ENCODE measurements around the gene FAM83F.

FAM83F gene

DNA sequence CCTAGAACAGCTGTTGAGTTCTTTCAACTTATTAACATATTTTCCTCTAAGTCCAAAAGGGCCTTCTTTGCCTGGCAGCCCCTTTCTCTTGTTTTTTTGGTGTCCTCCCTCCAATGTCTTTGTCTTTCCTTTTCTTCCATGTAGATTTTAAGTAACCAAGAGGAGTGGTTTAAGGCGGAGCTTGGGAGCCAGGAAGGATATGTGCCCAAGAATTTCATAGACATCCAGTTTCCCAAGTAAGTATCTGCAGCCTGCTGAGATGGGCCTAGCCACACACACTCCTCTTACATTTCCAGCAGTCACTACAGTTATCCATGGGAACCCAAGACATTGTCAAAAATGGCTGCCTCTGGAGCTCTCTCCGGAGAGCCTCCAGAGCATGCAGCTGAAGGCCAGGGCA is 39.1 kb upstream of the FAM83F start:
- no CpG with 5 or more reads among the region's 2 CpGs for WGBS (ENCODE audit: insufficient coverage, insufficient read length)
- no peak for DNase-seq (ENCODE audit: low read depth, low spot score)
- no peaks in the 10 kb centered on the region for H3K27me3 ChIP-seq (ENCODE audit: control insufficient read depth, insufficient read depth, low read length)
- H3K36me3 ChIP-seq (ENCODE audit: control insufficient read depth, insufficient read depth, low read length), result no peaks in the 10 kb centered on the region
- no peak overlapping the region for H3K27ac ChIP-seq (ENCODE audit: low read length)
- no peak overlapping the region for H3K4me3 ChIP-seq (ENCODE audit: low read length)
- H3K4me1 ChIP-seq (ENCODE audit: control insufficient read depth, insufficient read depth, low read length), result peaks cover 4% of the 10 kb centered on the region
- H3K9me3 ChIP-seq (ENCODE audit: control insufficient read depth, insufficient read depth, low read length), result no peaks in the 10 kb centered on the region

DNA sequence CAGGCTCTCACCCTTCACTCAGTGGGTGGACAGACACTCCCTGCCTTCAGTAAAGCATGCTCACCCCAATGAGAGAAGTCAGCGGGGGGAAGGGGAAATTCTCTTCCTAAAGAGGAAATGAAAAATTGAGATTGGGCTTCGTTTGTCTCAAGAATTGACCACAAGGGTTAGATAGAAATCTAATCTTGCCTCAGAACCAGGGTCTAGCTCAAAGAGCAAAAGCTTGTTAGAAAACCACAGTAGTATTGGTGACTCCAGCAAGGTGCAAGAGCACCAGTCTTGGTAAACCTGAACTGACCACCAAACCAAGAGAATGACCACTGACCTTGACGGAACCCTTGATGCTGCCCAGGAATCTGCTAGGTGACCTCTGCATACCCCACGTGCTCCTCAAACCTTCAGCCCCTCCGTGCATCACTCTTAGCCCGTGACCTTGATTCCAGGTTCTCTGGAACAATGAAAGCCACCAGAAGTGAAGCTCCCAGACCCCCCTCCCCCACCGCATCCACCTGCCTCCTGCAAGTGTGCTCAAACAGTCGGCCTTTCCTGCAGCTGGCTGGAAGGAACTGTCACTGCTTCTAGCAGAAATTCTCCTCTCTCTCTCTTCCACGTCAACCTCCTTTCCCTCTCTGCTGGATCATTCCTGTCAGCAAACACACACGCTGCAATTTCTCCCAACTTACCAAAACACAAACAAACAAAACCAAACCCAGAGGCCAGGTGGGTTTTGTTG is 37.7 kb upstream of the FAM83F start:
- 100% methylated on average over 1 of the region's 10 CpGs for whole genome bisulfite sequencing (ENCODE audit: insufficient coverage, insufficient read length)
- Histone ChIP-seq H3K27me3 (ENCODE audit: control insufficient read depth, insufficient read depth, low read length) (no peaks in the 10 kb centered on the region), H3K27ac (ENCODE audit: low read length) (no peak overlapping the region), H3K4me3 (ENCODE audit: low read length) (no peak overlapping the region), H3K9me3 (ENCODE audit: control insufficient read depth, insufficient read depth, low read length) (no peaks in the 10 kb centered on the region), H3K36me3 (ENCODE audit: control insufficient read depth, insufficient read depth, low read length) (no peaks in the 10 kb centered on the region), H3K4me1 (ENCODE audit: control insufficient read depth, insufficient read depth, low read length) (peaks cover 4% of the 10 kb centered on the region)
- no peak for DNase-seq (ENCODE audit: low read depth, low spot score)

DNA sequence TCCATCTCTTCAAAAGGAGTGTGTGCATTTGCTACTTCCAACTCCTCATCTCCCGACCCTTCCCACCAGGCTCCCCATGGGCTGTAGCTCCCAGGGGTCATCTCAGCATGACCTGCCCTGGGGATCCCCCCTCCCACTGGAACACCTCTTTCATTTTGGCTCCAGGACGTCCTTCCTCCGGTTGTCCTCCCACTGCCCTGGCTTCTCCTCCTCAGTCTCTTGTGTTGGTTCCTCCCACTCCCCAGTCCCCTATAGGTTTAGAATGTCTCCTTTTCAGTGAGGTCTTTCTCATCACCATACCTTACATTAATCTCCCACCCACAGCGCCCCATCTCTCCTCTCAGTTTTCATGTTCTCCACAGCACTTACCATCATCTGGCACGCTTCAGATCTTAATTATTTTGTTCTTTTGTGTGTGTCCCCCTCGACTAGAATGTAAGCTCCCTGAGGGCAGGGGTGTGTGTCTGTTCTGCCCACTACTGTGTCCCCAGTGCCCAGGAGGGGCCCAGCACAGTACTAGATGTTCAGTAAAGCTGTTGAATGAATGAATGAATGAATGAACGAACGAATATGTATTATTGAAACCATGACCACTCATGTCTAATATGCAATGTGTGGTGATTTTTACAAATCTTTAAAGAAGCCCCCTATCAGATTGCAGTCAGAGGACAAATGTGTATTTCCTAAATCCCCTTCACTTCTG is 36.6 kb upstream of the FAM83F start:
- DNase-seq (ENCODE audit: low read depth, low spot score), result no peak
- Histone ChIP-seq H3K4me1 (ENCODE audit: control insufficient read depth, insufficient read depth, low read length) (peaks cover 4% of the 10 kb centered on the region), H3K27ac (ENCODE audit: low read length) (no peak overlapping the region), H3K9me3 (ENCODE audit: control insufficient read depth, insufficient read depth, low read length) (no peaks in the 10 kb centered on the region), H3K27me3 (ENCODE audit: control insufficient read depth, insufficient read depth, low read length) (no peaks in the 10 kb centered on the region), H3K4me3 (ENCODE audit: low read length) (no peak overlapping the region), H3K36me3 (ENCODE audit: control insufficient read depth, insufficient read depth, low read length) (no peaks in the 10 kb centered on the region)
- WGBS (ENCODE audit: insufficient coverage, insufficient read length), result 100% methylated on average over 1 of the region's 8 CpGs

DNA sequence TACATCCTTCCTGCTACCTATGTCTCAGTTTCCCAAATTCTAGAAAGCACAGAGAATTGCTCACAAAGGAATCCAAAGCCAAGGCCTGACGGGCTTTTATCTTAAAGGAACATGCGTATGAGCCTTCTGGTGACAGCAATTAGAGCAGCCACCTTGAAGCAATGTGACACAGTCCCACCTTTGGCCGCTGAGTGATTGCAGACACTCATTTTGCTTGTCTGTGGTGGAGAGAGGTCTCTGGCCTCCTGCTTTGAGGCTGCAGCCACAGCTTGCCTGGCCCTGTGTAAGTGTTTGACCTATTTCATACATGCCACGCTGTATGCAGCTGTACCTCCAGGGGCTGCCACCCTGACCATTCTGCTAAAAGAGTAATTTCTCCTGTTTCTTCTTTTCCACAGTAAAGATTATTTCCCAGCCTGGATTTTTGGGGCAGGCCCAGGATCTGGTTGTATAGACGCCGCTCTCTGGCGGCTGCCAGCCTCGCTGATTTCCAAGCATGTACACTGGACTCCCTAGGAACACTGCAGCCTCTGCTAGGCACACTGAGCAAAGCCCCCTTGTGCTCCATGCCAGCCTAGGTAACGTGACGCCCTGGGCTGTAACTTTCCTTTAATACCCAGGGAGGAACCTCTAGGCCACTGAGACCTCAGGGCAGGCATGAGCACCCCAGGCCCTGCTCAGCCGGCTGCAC is 35.7 kb upstream of the FAM83F start:
- Histone ChIP-seq H3K36me3 (ENCODE audit: control insufficient read depth, insufficient read depth, low read length) (no peaks in the 10 kb centered on the region), H3K27me3 (ENCODE audit: control insufficient read depth, insufficient read depth, low read length) (no peaks in the 10 kb centered on the region), H3K4me3 (ENCODE audit: low read length) (no peak overlapping the region), H3K9me3 (ENCODE audit: control insufficient read depth, insufficient read depth, low read length) (no peaks in the 10 kb centered on the region), H3K4me1 (ENCODE audit: control insufficient read depth, insufficient read depth, low read length) (peaks cover 4% of the 10 kb centered on the region), H3K27ac (ENCODE audit: low read length) (no peak overlapping the region)
- WGBS (ENCODE audit: insufficient coverage, insufficient read length), result no CpG with 5 or more reads among the region's 11 CpGs
- DNase-seq (ENCODE audit: low read depth, low spot score), result no peak

DNA sequence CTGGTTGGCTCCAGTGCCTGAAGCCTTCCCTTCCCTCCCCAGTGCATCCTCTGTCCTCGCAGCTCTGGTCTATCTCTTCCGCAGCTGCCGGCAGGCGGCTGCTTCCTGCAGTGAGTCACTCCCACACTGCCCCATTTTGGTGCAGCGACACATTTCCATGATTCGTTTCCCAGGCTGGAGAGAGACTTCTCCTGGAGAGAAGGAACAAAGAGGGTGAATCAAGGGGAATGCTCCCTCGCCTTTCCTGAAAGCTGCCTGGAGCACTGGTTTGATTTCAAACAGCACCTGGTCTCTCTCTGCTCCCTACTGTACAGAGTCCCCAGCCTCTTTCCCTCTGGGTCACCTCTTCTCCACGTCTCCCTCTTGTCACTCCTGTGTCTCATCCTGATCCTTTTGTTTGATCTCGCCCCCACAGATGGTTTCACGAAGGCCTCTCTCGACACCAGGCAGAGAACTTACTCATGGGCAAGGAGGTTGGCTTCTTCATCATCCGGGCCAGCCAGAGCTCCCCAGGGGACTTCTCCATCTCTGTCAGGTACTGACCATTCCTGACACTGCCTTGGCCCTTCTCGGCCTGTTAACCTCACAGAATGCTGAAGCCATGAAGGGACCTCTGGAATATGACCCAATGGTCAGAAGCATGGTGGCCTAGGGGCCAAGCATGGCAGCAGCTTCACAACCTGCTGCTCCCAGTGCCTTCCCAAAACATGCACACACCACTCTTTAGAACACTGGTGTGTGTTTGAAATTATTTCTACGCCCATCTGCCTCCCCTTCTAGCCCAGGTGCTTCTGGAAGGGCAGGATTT is 34.9 kb upstream of the FAM83F start, which contains the start of gene TMA7B:
TMA7B (plus strand) TSS at position 758 of the 808 bp plus-strand sequence. CDS start 3,978 bp downstream, outside the sequence.
- Histone ChIP-seq H3K9me3 (ENCODE audit: control insufficient read depth, insufficient read depth, low read length) (no peaks in the 10 kb centered on the region), H3K4me3 (ENCODE audit: low read length) (no peak within 1 kb of the TSS), H3K36me3 (ENCODE audit: control insufficient read depth, insufficient read depth, low read length) (no peaks in the 10 kb centered on the region), H3K27me3 (ENCODE audit: control insufficient read depth, insufficient read depth, low read length) (no peaks in the 10 kb centered on the region), H3K27ac (ENCODE audit: low read length) (no peak within 1 kb of the TSS), H3K4me1 (ENCODE audit: control insufficient read depth, insufficient read depth, low read length) (peaks cover 4% of the 10 kb centered on the region)
- no CpG with 5 or more reads among the region's 14 CpGs for WGBS (ENCODE audit: insufficient coverage, insufficient read length)
- DNase-seq (ENCODE audit: low read depth, low spot score), result no peak

DNA sequence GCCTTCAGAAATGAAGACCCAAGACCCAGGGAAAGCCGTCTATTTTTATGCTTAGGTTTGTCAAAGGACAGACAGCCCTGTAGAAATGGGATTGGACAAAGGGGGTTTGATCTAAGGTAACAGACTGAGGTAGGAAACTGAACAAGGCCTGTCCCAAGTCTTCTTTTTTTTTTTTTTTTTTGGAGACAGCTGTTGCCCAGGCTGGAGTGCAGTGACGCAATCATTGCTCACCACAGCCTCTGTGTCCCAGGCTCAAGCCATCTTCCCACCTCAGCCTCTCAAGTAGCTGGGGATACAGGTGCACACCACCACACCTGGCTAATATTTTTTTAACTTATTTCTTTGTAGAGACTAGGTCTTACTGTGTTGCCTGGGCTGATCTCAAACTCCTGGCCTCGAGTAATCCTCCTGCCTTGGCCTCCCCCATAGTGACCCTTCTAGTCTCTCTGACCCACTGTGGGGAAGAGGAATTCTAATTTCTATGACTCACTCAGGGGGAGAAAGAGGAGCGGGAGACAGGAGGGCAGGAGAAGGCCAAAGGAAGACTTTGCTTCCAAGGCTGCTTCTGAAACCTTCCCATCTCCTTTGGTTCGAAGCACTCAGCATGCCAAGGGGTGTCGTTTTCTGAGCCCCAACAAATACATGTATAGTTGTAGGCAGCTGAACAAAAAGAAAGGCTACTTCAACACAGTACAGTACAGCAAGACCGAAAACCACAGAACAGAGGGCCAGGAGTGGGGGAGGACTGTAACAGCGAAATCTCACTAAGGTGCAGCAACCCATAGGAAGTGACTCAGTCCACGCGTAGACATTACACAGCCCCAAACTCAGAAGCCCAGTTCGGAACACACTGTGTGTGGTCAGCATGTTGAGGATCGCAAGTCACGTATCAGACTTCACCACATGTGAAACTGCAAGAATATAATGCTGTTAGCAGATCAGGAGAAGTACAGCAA is 33.7 kb upstream of the FAM83F start:
- WGBS (ENCODE audit: insufficient coverage, insufficient read length), result no CpG with 5 or more reads among the region's 13 CpGs
- no peaks in the 10 kb centered on the region for H3K9me3 ChIP-seq (ENCODE audit: control insufficient read depth, insufficient read depth, low read length)
- peaks cover 4% of the 10 kb centered on the region for H3K4me1 ChIP-seq (ENCODE audit: control insufficient read depth, insufficient read depth, low read length)
- no peak for DNase-seq (ENCODE audit: low read depth, low spot score)
- H3K27ac ChIP-seq (ENCODE audit: low read length), result no peak overlapping the region
- H3K36me3 ChIP-seq (ENCODE audit: control insufficient read depth, insufficient read depth, low read length), result no peaks in the 10 kb centered on the region
- no peak overlapping the region for H3K4me3 ChIP-seq (ENCODE audit: low read length)
- no peaks in the 10 kb centered on the region for H3K27me3 ChIP-seq (ENCODE audit: control insufficient read depth, insufficient read depth, low read length)

DNA sequence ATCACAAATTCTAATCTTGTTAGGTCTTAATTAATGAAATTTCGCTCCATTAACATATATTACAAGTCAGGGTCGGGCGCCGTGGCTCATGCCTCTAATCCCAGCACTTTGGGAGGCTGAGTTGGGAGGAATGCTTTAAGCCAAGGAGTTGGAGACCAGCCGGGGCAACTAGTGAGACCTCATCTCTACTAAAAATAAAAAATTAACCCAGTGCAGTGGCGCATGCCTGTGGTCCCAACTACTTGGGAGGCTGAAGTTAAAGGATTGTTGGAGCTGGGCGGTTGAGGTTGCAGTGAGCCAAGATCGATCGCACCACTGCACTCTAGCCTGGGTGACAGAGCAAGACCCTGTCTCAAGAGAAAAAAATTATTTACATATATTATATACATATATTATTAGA is 32.7 kb upstream of the FAM83F start:
- Histone ChIP-seq H3K4me1 (ENCODE audit: control insufficient read depth, insufficient read depth, low read length) (peaks cover 4% of the 10 kb centered on the region), H3K27me3 (ENCODE audit: control insufficient read depth, insufficient read depth, low read length) (no peaks in the 10 kb centered on the region), H3K9me3 (ENCODE audit: control insufficient read depth, insufficient read depth, low read length) (no peaks in the 10 kb centered on the region), H3K27ac (ENCODE audit: low read length) (no peak overlapping the region), H3K36me3 (ENCODE audit: control insufficient read depth, insufficient read depth, low read length) (no peaks in the 10 kb centered on the region), H3K4me3 (ENCODE audit: low read length) (no peak overlapping the region)
- no peak for DNase-seq (ENCODE audit: low read depth, low spot score)
- WGBS (ENCODE audit: insufficient coverage, insufficient read length), result no CpG with 5 or more reads among the region's 9 CpGs

DNA sequence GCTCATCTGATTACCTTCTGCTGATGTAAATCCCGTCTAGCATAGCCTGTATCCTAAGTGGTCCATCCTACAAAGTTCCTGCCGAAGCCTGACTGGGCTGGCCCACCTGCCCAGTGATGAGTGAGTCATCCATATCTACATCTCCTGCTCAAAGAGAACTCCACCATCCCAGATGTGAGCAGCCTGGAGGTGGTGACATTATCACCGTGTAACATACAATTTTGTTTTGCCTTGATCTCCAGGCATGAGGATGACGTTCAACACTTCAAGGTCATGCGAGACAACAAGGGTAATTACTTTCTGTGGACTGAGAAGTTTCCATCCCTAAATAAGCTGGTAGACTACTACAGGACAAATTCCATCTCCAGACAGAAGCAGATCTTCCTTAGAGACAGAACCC is 29.0 kb upstream of the FAM83F start:
- WGBS (ENCODE audit: insufficient coverage, insufficient read length), result no CpG with 5 or more reads among the region's 5 CpGs
- no peak for DNase-seq (ENCODE audit: low read depth, low spot score)
- no peak overlapping the region for H3K4me3 ChIP-seq (ENCODE audit: low read length)
- H3K27me3 ChIP-seq (ENCODE audit: control insufficient read depth, insufficient read depth, low read length), result no peaks in the 10 kb centered on the region
- H3K36me3 ChIP-seq (ENCODE audit: control insufficient read depth, insufficient read depth, low read length), result no peaks in the 10 kb centered on the region
- no peak overlapping the region for H3K27ac ChIP-seq (ENCODE audit: low read length)
- no peaks in the 10 kb centered on the region for H3K9me3 ChIP-seq (ENCODE audit: control insufficient read depth, insufficient read depth, low read length)
- H3K4me1 ChIP-seq (ENCODE audit: control insufficient read depth, insufficient read depth, low read length), result no peaks in the 10 kb centered on the region

DNA sequence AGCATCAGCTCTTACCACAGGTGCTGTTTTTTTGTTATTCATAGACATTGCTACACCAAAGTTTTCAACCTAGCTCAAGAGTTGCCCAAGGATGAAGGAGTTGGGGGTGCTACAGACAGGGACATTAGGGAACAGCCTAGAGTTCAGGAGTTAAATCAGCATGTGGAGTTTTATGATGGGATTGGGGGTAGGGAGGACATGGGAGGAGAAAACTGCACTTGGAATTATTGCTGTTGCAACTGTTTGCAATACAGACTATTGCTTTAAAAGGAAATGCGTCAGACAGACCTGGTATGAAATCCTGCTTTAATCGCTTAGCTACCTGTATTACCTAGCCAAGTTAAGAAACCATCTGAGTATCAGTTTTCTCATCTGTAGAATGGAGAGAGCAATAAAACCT is 28.3 kb upstream of the FAM83F start:
- Histone ChIP-seq H3K9me3 (ENCODE audit: control insufficient read depth, insufficient read depth, low read length) (no peaks in the 10 kb centered on the region), H3K4me3 (ENCODE audit: low read length) (no peak overlapping the region), H3K27ac (ENCODE audit: low read length) (no peak overlapping the region), H3K36me3 (ENCODE audit: control insufficient read depth, insufficient read depth, low read length) (no peaks in the 10 kb centered on the region), H3K27me3 (ENCODE audit: control insufficient read depth, insufficient read depth, low read length) (no peaks in the 10 kb centered on the region), H3K4me1 (ENCODE audit: control insufficient read depth, insufficient read depth, low read length) (no peaks in the 10 kb centered on the region)
- WGBS (ENCODE audit: insufficient coverage, insufficient read length), result no CpG with 5 or more reads among the region's 2 CpGs
- DNase-seq (ENCODE audit: low read depth, low spot score), result no peak

Measured in iPS DF 6.9 (cell line).